HS-5 (cell line): ENCODE results near the gene COG2.
"Not testable (repeated sequence)": the region's sequence is repeated elsewhere in the genome, so short reads cannot be mapped to it uniquely, and the experiment has no call there.

Experiments
- DNase-seq: peaks from one replicate; pipeline ENCODE4 v3.0.0-alpha.2; 2012; ENCODE audit warnings: low read depth

COG2 gene

DNA sequence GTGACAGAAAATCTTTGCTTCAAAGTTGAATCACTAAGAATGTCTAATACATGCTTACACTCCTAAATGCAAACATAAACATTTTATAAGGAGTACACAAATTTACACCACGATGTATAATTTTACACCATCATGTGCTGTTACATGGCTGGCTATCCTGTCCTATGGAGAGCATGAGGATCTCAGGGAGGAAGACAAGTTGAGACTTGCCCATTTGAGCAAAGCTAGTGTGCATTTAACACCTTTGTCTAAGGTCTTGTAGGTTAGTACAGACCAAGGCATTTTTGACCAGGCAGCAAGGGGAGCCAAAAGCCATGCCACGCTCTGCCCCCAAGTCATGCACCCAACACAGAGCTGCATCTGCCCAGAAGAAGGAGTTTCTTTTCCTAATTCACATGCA, 14.5 kb upstream of the COG2 start:
- no peak for DNase-seq

DNA sequence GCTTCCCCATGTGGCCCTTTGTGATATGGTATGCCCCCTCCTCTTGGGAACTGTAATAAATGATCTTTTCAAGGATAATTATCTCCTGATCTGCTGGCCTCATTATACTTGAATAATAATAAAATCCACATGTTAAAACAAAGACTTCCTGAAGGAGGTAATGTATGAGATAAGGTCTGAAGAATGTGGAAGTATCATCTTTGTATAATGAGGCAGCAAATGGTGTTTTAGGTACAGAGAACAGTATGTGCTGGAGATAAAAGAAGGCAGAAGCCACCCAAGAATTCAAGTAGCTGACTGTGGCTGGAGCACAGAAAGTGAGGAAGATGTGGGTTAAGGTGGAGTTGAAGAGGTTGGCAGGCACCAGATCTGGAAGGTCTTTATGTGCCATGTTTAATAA, 12.8 kb upstream of the COG2 start:
- DNase-seq = no peak

DNA sequence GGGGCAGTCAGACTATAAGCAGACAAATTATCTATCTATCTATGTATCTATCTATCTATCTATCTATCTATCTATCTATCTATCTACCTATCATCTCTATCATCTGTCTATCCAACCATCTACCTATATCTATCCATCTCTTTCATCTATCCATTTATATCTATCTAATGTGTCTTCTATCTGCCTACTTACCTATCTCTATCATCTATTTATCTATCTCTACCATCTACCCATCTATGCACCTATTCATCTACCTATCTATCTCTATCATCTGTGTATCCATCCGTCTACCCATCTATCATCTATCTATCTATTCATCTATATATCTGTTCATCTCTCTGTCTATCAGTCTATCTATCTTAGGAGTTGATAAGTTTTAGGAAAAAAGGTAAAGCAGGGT, 10.8 kb upstream of the COG2 start:
- DNase-seq = no peak

DNA sequence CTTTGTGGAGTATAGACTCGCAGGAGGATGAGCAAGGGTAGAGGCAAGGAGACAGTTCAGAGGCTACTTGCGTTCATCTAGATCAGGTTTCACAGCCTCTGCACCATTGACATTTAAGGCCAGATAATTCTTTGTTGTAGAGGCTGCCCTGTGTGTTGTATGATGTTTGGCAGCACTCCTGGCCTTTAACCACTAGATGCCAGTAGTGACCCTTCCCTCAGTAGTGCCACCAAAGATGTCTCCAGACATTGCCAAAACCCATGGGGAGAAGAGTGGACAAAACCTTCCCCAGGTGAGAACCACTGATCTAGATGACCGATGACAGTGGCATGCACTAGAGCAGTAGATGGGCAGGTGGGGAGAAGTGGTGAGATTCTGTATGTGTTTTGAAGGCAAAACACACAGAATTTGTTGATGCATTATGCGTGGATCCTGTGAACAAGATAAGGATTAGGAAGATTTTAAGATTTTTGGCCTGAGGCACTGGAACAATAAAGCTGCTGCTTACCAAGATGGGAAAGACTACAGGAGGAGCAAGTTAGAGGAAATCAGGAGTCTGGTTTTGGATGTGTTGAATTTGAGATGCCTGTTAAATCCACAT, 9.9 kb upstream of the COG2 start:
- DNase-seq = no peak

DNA sequence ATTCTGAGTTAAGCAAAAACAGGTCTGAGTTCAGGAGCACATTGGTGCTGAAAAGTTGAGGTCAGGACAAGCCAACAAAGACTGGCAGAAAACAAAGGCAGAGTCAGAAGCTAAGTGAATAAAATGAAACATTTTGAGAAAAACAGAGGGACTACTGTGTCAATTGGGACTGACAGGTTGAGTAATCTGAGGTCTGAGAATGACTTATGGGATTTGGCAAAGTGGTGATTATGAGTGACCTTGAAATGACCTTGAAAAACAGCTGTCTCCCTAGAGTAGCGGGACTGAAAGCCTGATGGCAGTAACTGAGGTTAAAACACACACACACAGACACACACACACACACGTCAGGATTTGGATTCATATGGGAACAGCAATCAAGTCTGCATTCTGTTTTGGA, 8.8 kb upstream of the COG2 start:
- no peak for DNase-seq

DNA sequence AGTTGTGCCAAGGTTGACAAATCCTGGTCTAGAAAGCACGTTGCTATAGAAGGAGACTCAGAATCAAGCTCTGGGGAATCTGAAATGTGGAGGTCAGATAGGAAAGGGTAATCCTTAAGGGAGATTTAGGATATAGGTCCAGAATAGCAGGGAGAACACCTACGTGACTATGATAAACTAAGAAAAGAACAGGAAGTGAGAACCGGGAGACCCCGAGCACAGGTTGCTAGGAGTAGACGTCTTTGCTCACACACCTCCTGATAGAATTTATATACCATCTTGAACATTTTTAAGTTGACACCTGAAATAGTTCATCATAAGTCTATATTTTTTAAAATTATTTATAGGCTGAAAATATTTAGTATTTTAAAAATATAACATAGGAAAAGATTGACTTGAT, 7.9 kb upstream of the COG2 start:
- no peak for DNase-seq

DNA sequence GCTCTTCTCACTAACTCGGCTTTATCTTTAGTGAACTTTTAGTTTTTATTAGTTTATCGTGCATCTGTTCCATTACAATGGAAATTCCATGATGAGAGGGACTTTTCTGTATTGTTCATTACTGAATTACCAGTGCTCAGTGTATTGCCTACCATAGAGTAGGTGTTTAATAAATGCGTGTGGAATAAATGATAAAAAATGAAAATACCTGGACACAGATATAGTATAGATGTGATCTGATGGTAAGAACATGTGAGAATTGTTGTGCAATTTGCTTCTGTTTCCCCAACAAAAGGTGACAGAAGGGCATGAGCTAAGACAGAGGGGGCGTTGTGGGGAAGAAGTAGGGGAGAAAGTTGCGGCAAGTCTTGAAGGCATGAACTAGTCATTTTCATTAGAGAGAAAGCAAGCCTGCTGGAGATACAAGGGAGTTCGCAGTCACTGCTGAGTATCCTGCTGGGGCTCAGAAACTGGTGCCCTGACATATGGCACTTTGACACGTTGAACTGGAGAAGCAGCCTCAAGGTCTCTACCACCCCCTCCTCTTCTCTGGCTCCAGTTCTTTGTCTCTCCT, 5.6 kb upstream of the COG2 start:
- DNase-seq = no peak

GRCh38 chr1:230639714-230640209, 2.5 kb upstream of the COG2 start:
- no peak for DNase-seq

GRCh38 chr1:230641346-230641745, 935 bp upstream of the COG2 start:
- DNase-seq = no peak

- DNase-seq = no peak
Measured at GRCh38 chr1:230641900-230642262, 400 bp upstream of the COG2 start.

DNA sequence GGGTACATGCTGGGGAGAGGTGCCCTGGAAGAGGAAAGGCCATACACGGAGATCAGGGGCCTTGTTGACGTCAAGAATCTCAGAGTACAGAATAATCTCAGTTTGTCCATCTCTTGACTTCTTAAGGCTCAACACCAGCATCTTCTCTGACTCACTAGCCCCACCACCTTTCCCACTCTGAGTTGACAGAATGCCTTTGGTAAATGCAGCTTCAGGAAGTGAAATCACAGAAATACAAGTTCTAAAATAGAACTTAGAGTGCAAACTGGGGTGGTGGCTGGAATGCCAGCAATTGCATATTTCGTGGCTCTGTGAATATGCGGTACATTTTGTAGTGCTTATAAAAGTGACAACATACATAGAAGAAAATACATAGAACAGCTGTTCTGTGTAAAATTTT, 1.6 kb downstream of the COG2 start:
- DNase-seq = no peak

DNA sequence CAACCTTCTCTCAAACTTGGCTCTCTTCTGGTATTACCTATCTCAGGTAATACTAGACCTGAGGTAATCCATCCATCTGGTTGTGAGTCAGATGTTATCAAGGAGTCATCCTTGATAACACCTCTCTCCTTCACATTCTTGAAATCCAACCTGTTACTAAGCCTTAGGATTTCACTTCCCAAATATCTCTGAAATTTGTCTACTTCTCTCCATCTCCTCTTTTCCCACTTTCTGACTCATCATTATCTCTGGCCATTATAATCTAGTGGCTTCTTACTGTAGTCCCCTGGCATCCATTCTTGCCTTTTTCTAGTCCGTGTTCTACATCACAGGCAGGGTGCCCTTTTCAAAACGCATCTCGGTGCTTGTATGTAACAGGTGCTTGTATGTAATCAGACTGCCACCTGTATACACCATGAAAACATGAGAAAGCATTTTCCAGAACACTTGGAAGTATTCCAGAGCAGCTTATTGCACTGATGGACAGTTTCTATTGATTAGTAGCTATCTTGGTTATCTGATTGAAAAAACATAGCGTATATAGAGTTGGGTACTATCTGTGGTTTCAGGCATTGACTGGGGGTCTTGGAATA, 4.5 kb downstream of the COG2 start:
- no peak for DNase-seq

GRCh38 chr1:230647321-230647720, 5.0 kb downstream of the COG2 start:
- no peak for DNase-seq

DNA sequence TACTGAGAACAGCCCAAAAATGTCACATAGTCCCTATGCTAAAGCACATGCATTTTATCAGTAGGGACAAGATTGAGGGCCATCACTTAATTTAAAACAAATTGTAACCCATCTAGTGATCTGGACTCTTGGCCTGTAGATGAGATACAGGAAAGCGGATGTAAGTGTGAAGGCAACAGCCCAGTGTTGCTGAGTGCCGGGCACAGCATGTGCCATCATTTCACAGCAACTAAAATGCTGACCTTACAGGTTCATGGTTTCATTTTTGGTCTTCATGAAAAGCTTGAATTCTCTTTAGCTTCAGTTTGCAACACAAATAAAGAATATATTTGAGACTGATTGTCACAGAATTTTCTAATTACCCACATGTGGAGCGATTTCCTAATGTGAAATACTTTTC, 5.8 kb downstream of the COG2 start:
- DNase-seq = no peak

GRCh38 chr1:230650300-230650699, 8.0 kb downstream of the COG2 start:
- no peak for DNase-seq

DNA sequence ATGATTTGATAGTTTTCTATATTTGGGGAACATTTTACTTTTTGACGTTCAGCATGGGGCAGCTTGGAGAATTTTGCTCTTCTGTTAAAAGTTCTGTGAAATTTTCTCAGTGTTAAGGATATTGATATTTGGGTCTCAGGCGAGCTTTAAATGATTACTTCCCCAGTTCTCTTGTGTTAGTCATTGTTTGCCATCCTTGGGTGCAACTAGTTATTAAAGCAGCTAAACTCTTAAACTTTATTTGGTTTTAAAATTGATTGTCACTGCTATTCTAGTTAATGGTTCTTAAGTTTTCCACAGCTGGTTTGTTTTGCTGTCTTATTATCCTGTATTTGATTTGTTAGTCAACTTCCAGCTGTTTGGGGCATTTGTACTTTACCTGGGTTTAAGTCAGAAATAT, 9.0 kb downstream of the COG2 start:
- no peak for DNase-seq

DNA sequence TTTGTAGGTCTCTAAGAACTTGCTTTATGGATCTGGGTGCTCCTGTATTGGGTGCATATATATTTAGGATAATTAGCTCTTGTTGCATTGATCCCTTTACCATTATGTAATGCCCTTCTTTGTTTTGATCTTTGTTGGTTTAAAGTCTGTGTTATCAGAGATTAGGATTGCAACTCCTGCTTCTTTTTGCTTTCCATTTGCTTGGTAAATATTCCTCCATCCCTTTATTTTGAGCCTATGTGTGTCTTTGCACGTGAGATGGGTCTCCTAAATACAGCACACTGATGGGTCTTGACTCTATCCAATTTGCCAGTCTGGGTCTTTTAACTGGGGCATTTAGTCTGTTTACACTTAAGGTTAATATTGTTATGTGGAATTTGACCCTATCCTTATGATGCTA, 14.4 kb downstream of the COG2 start:
- not testable (repeated sequence) for DNase-seq

DNA sequence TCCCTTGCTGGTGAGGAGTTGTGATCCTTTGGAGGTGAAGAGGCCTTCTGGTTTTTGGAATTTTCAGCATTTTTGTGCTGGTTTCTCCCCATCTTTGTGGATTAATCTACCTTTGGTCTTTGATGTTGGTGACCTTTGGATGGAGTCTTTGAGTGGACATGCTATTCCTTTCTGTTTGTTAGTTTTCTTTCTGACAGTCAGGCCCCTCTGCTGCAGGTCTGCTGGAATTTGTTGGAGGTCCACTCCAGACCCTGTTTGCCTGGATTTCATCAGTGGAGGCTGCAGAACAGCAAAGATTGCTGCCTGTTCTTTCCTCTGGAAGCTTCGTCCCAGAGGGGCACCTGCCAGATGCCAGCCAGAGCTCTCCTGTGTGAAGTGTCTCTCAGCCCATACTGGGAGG, 15.8 kb downstream of the COG2 start:
- not testable (repeated sequence) for DNase-seq

GRCh38 chr1:230658691-230659090, 16.4 kb downstream of the COG2 start:
- DNase-seq = no peak

- DNase-seq = no peak
Measured at GRCh38 chr1:230661976-230662375, 19.7 kb downstream of the COG2 start.

DNA sequence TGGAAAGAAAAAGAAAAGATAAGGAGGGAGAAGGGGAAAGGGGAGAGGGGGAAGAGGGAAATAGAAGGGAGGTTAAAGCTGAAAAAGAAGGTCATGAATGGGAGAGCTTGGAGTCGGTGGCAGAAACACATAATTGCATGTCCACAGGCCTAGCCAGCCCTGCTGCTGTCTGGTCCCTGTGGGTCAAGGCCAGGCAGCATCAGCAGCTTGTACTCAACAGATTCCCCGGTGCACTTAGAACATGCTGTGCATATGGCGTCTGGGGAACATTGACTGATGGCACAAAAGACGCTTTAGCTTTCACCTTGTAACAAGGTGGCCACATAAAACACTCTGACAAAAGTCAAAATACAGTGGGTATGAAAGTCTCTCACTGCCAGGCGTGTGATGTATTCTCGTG, 25.9 kb downstream of the COG2 start:
- DNase-seq = no peak

- DNase-seq = no peak
Measured at GRCh38 chr1:230669543-230669942, 27.3 kb downstream of the COG2 start.

DNA sequence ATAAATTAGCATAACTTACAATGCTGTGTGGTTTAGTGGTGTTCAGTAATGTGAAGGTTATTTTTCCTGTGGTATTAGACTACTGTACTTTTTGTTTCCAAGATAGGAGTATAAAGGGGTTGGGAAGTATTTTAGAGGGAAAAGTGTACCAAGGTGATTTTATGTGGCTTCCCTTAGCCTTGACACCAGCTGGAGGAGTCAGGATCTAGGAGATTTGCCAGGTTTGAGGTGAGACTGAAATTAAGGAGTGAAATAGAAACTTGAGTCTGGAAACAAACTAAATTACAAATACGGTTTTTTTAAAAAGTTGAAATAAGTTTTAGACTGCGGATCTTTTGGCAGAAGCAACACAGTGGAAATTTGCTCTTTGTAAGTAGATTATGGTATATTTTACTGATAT, 32.3 kb downstream of the COG2 start:
- DNase-seq = no peak

- DNase-seq = no peak
Measured at GRCh38 chr1:230677200-230677599, 34.9 kb downstream of the COG2 start.
